ENCODE measurements around the gene EHBP1L1. TPM values are rescaled to one million over a fixed set of nuclear protein-coding genes. Genes with fewer than 3 reads are reported as not detected.

EHBP1L1 gene
- polyA plus RNA-seq, 3 donors, result 29.6 to 507 (median 42.6) TPM

DNA sequence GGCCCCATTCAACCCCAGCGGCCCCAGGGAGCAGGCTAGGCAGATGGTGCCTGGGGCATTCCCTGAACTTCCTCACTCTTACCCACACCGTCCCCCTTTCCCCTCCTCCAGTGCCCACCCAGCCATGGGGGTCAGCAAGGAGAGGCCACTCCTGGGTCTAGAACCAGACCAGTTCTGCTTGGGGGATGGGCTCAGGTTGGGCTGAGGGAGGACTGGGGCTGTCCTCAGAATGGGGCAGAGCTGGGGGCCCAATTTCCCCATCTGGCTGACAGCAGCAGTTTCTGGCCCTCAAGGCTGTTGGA lies 38.6 kb upstream of the EHBP1L1 start:
- Histone ChIP-seq H3K4me2 (replicated peaks; ENCODE audit: extremely low read depth, low read length, poor library complexity, severe bottlenecking) (no peak overlapping the region), H3K9me3 (replicated peaks in 1 of 2; ENCODE audit: control insufficient read depth in 1 of 2, insufficient read depth in 1 of 2, low read length in 2 of 2) (no peaks in the 10 kb centered on the region), H3K27ac (ENCODE audit: low read depth in 1 of 2, low read length in 2 of 2) (no peak overlapping the region), H2AFZ (ENCODE audit: insufficient read depth, low read depth, low read length, poor library complexity, severe bottlenecking) (no peak overlapping the region), H3K36me3 (replicated peaks in 1 of 2; ENCODE audit: control insufficient read depth in 1 of 2, insufficient read depth in 2 of 2, low read length in 2 of 2) (peaks cover 53 to 59% of the 10 kb centered on the region in 2 donors), H3K4me1 (ENCODE audit: control insufficient read depth in 1 of 2, insufficient read depth in 2 of 2, low read length in 2 of 2) (peaks cover 11 to 27% of the 10 kb centered on the region in 2 donors), H3K27me3 (ENCODE audit: control insufficient read depth in 2 of 2, insufficient read depth in 2 of 2, low read length in 2 of 2) (no peaks in the 10 kb centered on the region), H3K9ac (ENCODE audit: insufficient read depth, low read length, poor library complexity, severe bottlenecking) (no peak overlapping the region), H3K4me3 (replicated peaks in 1 of 3; ENCODE audit: low read depth in 2 of 3, low read length in 3 of 3) (no peak overlapping the region), H4K20me1 (ENCODE audit: insufficient read depth, low read length) (peaks cover 17% of the 10 kb centered on the region), H3K79me2 (ENCODE audit: insufficient read depth, low read length) (no peaks in the 10 kb centered on the region)
- no peaks in the 10 kb centered on the region for H3K9me3 Mint-ChIP-seq
- H3K4me3 Mint-ChIP-seq, result no peak overlapping the region
- no peak for TF ChIP-seq CTCF (IDR thresholded peaks at IDR 0.05)
- H3K27ac Mint-ChIP-seq, result peak overlapping the region in 1 of 7 donors; percentile 25
- intact Hi-C loops (cut with micrococcal nuclease), result loop anchor here in 1 of 2 donors (10.0 kb wide), 1 partner anchor 272 kb away; the partner anchor contains the start of gene POLA2
- 93% methylated on average over 2 of the region's 2 CpGs for WGBS (ENCODE audit: insufficient coverage)
- peaks cover 12% of the 10 kb centered on the region for H3K4me1 Mint-ChIP-seq
- DNase-seq, result peak in 1 of 3 donors; percentile 4
- H3K27me3 Mint-ChIP-seq (ENCODE audit: low read depth in 3 of 3), result peaks cover 0 to 1% (median 0%) of the 10 kb centered on the region in 3 donors
- H3K36me3 Mint-ChIP-seq, result peaks cover 41 to 62% of the 10 kb centered on the region in 2 donors

DNA sequence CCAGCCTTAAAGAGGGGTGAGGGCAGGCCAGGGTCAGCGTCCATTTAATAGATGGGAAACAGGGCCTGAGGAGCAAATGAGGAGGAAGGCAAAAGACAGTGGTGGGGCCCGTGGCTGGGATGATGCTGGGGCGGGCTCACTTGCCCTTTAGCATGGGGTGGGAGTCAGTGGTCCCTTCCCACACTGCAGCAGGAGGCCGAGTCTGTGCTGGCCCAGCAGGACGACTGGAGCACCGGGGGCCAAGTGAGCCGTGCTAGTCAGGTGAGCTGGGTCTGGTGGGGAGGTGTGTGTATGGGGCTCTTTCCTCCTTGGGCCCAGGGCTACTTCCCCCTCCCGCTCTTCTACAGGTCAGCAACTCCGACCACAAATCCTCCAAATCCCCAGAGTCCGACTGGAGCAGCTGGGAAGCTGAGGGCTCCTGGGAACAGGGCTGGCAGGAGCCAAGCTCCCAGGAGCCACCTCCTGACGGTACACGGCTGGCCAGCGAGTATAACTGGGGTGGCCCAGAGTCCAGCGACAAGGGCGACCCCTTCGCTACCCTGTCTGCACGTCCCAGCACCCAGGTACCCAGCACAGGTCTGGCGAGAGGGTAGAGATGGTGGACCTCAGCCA lies 38.1 kb upstream of the EHBP1L1 start:
- no peaks in the 10 kb centered on the region for H3K9me3 ChIP-seq (replicated peaks in 1 of 2; ENCODE audit: control insufficient read depth in 1 of 2, insufficient read depth in 1 of 2, low read length in 2 of 2)
- 93% methylated on average over 7 of the region's 18 CpGs for WGBS (ENCODE audit: insufficient coverage)
- peaks cover 38 to 57% of the 10 kb centered on the region in 2 donors for H3K36me3 Mint-ChIP-seq
- peaks cover 11 to 27% of the 10 kb centered on the region in 2 donors for H3K4me1 ChIP-seq (ENCODE audit: control insufficient read depth in 1 of 2, insufficient read depth in 2 of 2, low read length in 2 of 2)
- TF ChIP-seq CTCF (IDR thresholded peaks at IDR 0.05), result no peak
- H3K4me1 Mint-ChIP-seq, result peaks cover 12% of the 10 kb centered on the region
- no peaks in the 10 kb centered on the region for H3K9me3 Mint-ChIP-seq
- no peak overlapping the region for H3K27ac Mint-ChIP-seq
- H3K27me3 ChIP-seq (ENCODE audit: control insufficient read depth in 2 of 2, insufficient read depth in 2 of 2, low read length in 2 of 2), result no peaks in the 10 kb centered on the region
- H2AFZ ChIP-seq (ENCODE audit: insufficient read depth, low read depth, low read length, poor library complexity, severe bottlenecking), result no peak overlapping the region
- intact Hi-C loops (cut with micrococcal nuclease), result loop anchor here in 1 of 2 donors (10.0 kb wide), 1 partner anchor 273 kb away; the partner anchor contains the start of gene POLA2
- H3K9ac ChIP-seq (ENCODE audit: insufficient read depth, low read length, poor library complexity, severe bottlenecking), result no peak overlapping the region
- H3K27ac ChIP-seq (ENCODE audit: low read depth in 1 of 2, low read length in 2 of 2), result no peak overlapping the region
- peaks cover 15% of the 10 kb centered on the region for H4K20me1 ChIP-seq (ENCODE audit: insufficient read depth, low read length)
- DNase-seq, result peak in 1 of 3 donors; percentile 6
- peaks cover 0 to 2% (median 1%) of the 10 kb centered on the region in 3 donors for H3K27me3 Mint-ChIP-seq (ENCODE audit: low read depth in 3 of 3)
- H3K4me3 ChIP-seq (replicated peaks in 1 of 3; ENCODE audit: low read depth in 2 of 3, low read length in 3 of 3), result no peak overlapping the region
- H3K36me3 ChIP-seq (replicated peaks in 1 of 2; ENCODE audit: control insufficient read depth in 1 of 2, insufficient read depth in 2 of 2, low read length in 2 of 2), result peaks cover 48 to 54% of the 10 kb centered on the region in 2 donors
- H3K4me2 ChIP-seq (replicated peaks; ENCODE audit: extremely low read depth, low read length, poor library complexity, severe bottlenecking), result no peak overlapping the region
- H3K4me3 Mint-ChIP-seq, result no peak overlapping the region
- H3K79me2 ChIP-seq (ENCODE audit: insufficient read depth, low read length), result no peaks in the 10 kb centered on the region
